ENCODE results near the gene QDPR.

DNA sequence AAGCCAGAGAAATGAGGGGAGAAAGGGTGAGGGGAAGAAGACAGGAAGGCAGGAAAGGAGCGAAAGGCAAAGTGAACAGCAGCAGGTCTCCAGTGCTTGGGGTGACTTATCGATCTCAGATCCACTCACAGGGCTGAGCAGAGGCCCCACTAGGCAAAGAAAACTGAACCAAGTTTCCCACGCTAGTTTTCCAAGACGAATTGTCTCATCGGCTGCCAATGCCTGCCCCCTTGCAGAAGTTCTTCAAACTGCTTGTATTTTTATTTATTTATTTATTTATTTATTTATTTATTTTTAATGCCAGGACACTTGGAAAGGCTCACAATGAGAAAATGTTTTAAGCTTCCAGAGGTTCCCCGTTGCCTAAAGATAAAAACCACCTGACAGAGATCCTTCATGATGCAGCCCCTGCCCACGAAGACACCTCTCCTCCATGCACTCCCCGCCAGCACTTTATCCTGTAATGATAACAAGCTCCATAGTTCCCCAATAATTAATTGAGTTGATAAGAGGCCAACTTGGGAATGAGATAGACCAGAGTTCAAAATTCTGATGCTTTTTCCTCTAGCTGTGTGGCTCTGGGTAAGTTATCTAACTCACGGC is 43.2 kb downstream of the QDPR start:
- TF ChIP-seq, protein P1, sequence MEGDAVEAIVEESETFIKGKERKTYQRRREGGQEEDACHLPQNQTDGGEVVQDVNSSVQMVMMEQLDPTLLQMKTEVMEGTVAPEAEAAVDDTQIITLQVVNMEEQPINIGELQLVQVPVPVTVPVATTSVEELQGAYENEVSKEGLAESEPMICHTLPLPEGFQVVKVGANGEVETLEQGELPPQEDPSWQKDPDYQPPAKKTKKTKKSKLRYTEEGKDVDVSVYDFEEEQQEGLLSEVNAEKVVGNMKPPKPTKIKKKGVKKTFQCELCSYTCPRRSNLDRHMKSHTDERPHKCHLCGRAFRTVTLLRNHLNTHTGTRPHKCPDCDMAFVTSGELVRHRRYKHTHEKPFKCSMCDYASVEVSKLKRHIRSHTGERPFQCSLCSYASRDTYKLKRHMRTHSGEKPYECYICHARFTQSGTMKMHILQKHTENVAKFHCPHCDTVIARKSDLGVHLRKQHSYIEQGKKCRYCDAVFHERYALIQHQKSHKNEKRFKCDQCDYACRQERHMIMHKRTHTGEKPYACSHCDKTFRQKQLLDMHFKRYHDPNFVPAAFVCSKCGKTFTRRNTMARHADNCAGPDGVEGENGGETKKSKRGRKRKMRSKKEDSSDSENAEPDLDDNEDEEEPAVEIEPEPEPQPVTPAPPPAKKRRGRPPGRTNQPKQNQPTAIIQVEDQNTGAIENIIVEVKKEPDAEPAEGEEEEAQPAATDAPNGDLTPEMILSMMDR (IDR thresholded peaks at IDR 0.05): no peak
- no peak for TF ChIP-seq POLR2A (IDR thresholded peaks at IDR 0.05)
